AG04449 (cell line): Measurements from ENCODE around the gene ZKSCAN3.

Experiments used
- CTCF ChIA-PET: fragments of 350-600 bp; formaldehyde crosslinking; extraction: SDS; loops from one replicate; lab custom pipeline; 2021; ENCODE audit warnings: antibody characterized with exemption; lab: Yijun Ruan, JAX
- POLR2A ChIA-PET: fragments of 400-600, 350-600 bp; formaldehyde crosslinking; extraction: SDS; loops from one replicate; lab custom pipeline; 2020; ENCODE audit warnings: antibody characterized with exemption, inconsistent platforms; lab: Yijun Ruan, JAX
- DNase-seq: peaks from one replicate; pipeline ENCODE4 v3.0.0-alpha.2; 2010; ENCODE audit warnings: low read depth, low spot score
- H3K4me3 ChIP-seq: 2 replicates; pipeline ENCODE4 v1.5.1; 2011; ENCODE audit warnings: low read depth, mild to moderate bottlenecking, control low read depth, low read length
- TF ChIP-seq, protein P1 (sequence below): IDR thresholded peaks from one replicate; pipeline ENCODE4 v1.5.1; 2011; ENCODE audit warnings: mild to moderate bottlenecking, moderate library complexity, low read length, control low read depth, inconsistent platforms; ENCODE audit not compliant: insufficient read depth; ENCODE audit errors: missing control alignments

Gene ZKSCAN3

DNA sequence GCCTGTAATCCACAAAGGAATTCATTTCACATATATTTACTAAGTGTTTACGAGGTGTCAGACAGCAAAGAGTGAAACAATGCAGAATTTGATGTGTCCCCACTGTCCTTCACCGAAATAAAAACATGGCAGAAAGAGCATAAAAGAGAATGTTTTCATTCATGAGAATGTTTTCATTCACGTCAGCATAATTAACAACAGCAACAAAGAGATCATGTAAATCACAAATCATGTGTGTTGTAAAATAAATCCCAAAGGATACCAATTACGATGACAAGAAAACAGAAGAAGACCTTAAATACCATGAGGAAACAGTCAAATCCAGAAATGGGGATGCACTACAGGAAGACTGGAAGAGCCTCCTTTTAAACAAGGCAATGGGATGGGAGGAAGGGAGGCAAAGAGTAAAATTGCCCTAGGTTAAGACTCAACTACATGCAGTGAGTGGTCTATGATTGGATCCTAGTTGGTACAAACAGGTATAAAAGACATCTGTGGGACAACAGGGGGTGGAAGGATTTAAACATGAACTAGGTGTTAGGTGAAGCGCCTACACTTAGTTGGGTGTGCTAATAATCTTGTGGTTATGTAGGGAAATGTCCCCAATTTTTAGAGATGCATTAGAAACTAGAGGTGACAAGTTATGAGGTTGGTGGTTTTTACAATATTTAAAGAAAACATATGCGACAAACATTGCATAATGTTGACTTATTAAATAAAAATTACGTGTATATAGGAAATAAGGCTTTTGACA lies 15.3 kb upstream of the ZKSCAN3 start:
- H3K4me3 ChIP-seq = no peak overlapping the region
- TF ChIP-seq, protein P1, sequence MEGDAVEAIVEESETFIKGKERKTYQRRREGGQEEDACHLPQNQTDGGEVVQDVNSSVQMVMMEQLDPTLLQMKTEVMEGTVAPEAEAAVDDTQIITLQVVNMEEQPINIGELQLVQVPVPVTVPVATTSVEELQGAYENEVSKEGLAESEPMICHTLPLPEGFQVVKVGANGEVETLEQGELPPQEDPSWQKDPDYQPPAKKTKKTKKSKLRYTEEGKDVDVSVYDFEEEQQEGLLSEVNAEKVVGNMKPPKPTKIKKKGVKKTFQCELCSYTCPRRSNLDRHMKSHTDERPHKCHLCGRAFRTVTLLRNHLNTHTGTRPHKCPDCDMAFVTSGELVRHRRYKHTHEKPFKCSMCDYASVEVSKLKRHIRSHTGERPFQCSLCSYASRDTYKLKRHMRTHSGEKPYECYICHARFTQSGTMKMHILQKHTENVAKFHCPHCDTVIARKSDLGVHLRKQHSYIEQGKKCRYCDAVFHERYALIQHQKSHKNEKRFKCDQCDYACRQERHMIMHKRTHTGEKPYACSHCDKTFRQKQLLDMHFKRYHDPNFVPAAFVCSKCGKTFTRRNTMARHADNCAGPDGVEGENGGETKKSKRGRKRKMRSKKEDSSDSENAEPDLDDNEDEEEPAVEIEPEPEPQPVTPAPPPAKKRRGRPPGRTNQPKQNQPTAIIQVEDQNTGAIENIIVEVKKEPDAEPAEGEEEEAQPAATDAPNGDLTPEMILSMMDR = no peak
- ChIA-PET CTCF (interaction anchor here (2.0 kb wide), 1 partner anchor 22 kb away, joined by 6 read pairs; no protein-coding TSS in a partner anchor), POLR2A (interaction anchor here (0.7 to 1.7 kb wide), 3 partner anchors 51 to 441 kb away, joined by 3 to 4 read pairs (median 3); partner anchors contain the start of gene ZKSCAN8)
- no peak for DNase-seq

DNA sequence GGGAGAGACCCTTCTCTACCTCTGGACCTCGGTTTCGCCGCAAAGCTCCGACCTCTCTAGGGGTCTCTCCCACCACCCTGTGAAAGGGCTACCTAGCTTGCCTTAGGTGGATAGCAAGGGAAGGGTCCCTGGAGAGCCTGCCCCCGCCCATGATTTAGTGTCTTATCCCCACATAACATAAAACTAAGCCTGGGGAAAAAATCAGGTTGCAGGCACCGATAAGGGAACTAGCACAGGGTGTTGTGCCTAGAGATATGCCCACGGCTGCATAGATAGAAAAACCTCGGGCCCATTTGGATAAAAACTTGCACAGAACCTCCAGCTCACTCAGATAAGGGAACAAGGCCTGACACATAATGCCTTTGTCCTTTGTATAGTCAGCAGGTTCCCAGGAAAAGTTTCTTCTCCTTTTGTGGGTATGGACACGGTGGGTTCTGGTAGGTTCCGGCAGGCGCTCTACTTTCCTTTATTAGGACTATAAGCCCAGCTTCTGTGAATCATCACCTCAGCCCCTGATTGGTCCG lies 14.6 kb upstream of the ZKSCAN3 start:
- POLR2A ChIA-PET = interaction anchor here (0.6 to 1.7 kb wide), 11 partner anchors 21 to 1188 kb away, joined by 3 to 6 read pairs (median 3); partner anchors contain the start of genes ZKSCAN8 and ZSCAN26
- CTCF ChIA-PET = interaction anchor here (2.0 kb wide), 1 partner anchor 21 kb away, joined by 6 read pairs; no protein-coding TSS in a partner anchor
- TF ChIP-seq, protein P1 = no peak
- no peak for DNase-seq
- H3K4me3 ChIP-seq = peak overlapping the region; percentile 52

DNA sequence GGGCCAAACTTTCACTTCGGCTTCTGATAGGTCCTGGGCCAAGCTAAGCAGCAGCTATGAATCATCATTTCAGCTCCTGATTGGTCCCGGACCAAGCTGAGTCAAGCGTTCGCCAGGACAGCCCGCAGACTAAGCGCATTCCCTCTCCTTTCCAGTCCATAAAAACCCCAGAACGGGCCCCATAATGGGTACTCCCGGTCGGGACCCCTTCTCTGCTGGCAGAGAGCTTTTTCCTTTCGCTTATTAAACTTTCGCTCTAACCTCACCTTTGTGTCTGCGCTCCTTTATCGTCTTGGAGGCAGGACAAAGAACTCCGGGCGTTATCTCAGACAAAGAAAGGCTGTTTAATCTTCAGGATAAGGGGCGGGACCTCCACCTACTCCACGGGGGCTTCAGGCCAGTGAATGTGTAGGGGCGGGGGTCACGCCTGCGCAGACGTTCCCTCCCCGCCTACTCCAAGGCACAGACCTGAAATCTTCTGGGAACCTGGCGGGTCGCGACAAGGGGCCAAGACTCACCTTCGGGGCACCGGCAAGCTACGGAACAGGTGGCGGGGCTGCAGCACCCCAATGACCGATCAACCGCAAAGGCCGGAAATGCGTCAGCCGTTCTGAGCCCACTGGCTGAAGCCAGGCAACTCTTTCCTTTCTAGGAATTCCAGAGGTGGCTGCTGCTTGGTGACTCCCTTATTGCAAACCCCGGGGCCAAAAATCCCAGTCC lies 14.0 kb upstream of the ZKSCAN3 start, which contains the start of gene ZSCAN31:
TSS of gene ZSCAN31 (minus strand) at position 585 of the 720 bp plus-strand sequence. CDS start 6,465 bp downstream, outside the sequence.
- ChIA-PET POLR2A (interaction anchor here (0.6 to 1.7 kb wide), 11 partner anchors 20 to 1189 kb away, joined by 3 to 6 read pairs (median 3); partner anchors contain the start of genes ZKSCAN8 and ZSCAN26), CTCF (interaction anchor here (1.8 to 2.0 kb wide), 2 partner anchors 20 to 22 kb away, joined by 5 to 6 read pairs; no protein-coding TSS in a partner anchor)
- TF ChIP-seq, protein P1 = no peak
- H3K4me3 ChIP-seq = peak within 1 kb of the TSS; percentile 80
- peak; percentile 94 for DNase-seq

DNA sequence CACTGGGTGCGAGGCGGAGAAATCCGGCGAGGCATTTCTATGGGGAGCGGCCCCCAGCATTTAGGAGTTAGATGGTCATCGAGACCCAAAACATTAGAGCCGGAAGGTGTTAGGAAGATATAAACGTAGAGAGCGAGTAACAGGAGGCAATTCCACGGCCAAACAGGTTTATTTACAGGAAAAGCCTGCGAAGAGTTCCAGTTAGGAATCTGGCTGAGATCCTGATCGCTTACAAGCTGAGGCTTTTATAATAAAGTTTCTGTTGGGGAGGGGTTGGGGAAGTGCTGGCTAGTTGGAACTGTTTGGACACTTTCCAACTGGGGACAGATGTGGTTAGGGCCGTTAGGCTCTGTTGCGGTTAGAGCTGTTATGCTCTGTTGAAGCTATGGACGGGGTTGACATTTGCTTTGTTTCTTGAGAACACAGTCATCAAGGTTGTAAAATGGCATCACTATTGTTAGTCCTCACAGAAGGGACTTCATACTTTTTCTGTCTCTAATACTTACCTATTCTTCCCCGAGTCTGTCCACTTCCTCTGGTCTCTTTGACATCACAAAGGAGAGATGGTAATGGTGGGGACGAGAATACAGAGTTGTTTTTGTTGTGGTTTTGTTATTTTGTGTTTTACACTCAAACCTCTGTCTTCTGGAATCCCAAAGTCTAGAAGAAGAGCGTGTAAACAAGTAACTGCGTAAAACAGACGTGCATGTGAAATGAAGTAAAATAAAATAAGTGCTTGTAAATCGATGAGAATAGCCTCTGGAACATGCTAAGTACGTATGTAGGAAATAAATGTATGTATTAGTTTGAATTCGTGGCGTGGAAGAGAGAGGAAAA lies 13.2 kb upstream of the ZKSCAN3 start:
- ChIA-PET POLR2A (interaction anchor here (0.6 to 1.7 kb wide), 3 partner anchors 53 to 115 kb away, joined by 3 to 6 read pairs (median 4); partner anchors contain the start of gene ZSCAN26), CTCF (interaction anchor here (1.8 to 2.0 kb wide), 2 partner anchors 20 to 22 kb away, joined by 5 to 6 read pairs; no protein-coding TSS in a partner anchor)
- peak overlapping the region; percentile 80 for H3K4me3 ChIP-seq
- TF ChIP-seq, protein P1 = no peak
- DNase-seq = no peak

DNA sequence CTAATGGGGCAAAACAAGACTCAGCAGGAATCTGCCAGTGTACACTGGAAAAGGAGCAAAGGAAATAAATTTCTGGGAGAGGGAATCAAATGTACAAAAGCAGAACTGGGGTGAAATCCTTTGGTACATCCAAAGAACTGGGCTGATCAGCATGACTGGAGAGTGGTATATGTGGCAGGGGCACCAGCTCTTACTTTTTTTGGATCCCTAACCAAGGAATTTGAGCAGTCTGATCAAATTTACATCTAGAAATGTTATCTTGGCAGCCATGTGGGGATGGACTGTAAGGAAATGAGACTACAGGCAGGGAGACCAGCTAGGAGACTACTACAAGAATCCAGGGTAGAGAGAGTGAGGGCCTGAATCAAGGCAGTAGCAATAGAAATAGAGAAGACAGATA lies 12.6 kb upstream of the ZKSCAN3 start:
- DNase-seq = no peak
- H3K4me3 ChIP-seq = no peak overlapping the region
- POLR2A ChIA-PET = no interaction called here
- CTCF ChIA-PET = interaction anchor here (1.8 to 2.0 kb wide), 2 partner anchors 19 to 21 kb away, joined by 5 to 11 read pairs; no protein-coding TSS in a partner anchor
- TF ChIP-seq, protein P1 = no peak
